ENCODE results near the gene REXO4. TPM values are rescaled to one million over a fixed set of nuclear protein-coding genes. Genes with fewer than 3 reads are reported as not detected.
"Not testable (repeated sequence)": the region's sequence is repeated elsewhere in the genome, so short reads cannot be mapped to it uniquely, and the experiment has no call there.

Gene REXO4
- total RNA-seq, 1 donor from 2014 or later, result 25.6 TPM

DNA sequence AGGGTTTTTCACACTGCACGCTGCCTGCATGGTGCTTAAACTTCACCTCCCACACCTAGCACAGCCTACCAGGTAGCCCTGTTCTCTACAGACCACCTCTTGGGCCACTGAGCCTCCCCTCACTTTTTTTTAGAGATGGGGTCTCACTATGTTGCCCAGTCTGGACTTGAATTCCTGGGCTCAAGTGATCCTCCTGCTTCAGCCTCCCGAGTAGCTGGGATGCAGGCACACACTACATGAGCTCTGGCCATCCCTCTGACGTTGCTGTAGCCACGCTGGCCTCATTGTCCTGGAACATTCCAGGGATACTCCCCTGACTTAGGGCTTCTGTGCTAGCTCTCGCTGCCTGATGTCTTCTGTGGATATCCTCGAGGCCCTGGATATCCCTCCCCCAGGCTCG lies 34.8 kb upstream of the REXO4 start:
- DNase-seq (ENCODE audit: extremely low read depth, low read depth, low spot score), result no peak

GRCh38 chr9:133451865-133452264 lies 34.1 kb upstream of the REXO4 start:
- DNase-seq (ENCODE audit: extremely low read depth, low read depth, low spot score), result not testable (repeated sequence)

DNA sequence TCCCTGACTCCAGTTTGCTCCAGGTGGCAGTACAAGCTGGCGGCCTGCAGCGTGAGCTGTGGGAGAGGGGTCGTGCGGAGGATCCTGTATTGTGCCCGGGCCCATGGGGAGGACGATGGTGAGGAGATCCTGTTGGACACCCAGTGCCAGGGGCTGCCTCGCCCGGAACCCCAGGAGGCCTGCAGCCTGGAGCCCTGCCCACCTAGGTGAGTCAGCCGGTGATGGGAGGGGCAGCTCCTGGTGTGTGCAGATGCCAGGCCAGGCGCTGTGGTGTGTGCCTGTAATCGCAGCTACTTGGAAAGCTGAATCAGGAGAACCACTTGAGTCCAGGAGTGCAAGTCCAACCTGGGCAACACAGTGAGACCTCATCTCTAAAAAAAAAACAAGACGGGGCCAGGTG lies 31.9 kb upstream of the REXO4 start:
- no peak for DNase-seq (ENCODE audit: extremely low read depth, low read depth, low spot score)

- no peak for DNase-seq (ENCODE audit: extremely low read depth, low read depth, low spot score)
These were observed 30.7 kb upstream of the REXO4 start for GRCh38 chr9:133448487-133448972.

GRCh38 chr9:133445293-133445969 lies 27.6 kb upstream of the REXO4 start:
- no peak for DNase-seq (ENCODE audit: extremely low read depth, low read depth, low spot score)

DNA sequence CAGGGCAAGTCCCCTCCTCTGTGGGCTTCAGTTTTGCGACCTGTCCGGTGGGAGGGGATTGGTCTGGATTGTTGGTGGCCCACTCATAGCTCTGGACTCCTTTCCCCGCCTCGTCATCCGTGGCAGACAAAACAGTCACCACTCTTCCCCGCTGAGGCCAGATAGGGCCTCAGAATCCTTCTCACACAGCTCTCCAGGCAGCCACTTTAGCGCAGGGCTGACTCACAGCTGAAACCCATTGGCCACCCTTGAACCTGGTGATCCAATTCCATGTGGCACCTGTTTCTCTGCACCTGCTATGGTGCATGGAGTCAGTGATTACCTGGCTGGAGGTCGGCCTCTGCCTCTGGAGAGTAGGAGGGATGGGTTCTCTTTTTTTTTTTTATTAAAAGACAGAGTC lies 26.2 kb upstream of the REXO4 start:
- no peak for DNase-seq (ENCODE audit: extremely low read depth, low read depth, low spot score)

DNA sequence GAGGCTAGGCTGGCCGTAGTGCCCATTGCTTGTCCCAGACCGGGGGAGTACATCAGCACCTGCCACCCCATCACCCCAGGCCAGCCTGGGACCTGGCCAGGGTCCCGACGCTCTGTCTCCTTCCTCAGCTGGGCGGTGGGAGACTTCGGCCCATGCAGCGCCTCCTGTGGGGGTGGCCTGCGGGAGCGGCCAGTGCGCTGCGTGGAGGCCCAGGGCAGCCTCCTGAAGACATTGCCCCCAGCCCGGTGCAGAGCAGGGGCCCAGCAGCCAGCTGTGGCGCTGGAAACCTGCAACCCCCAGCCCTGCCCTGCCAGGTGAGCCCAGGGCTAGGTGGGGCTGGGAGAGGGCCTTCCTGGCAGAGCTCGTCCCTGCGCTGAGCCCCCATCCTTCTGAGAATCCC lies 25.4 kb upstream of the REXO4 start:
- DNase-seq (ENCODE audit: extremely low read depth, low read depth, low spot score), result no peak

DNA sequence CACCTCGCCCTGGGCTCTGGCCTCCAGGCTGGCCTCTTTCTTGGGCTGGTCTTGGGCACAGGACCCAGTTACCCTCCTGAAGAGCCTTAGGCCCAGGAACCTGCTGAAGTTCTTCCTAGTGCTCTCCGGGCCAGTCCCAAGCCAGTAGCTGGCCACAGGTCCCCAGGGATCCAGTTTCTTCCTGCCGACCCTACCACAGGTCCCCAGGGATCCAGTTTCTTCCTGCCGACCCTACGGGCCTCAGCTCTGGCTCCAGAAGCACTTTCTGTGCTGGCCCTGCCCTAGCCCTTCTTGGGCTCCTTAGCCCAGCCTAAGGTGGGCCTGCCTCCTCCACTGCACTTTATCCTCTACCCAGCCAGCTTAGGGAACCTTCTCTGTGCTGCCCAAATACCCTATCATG lies 23.8 kb upstream of the REXO4 start:
- no peak for DNase-seq (ENCODE audit: extremely low read depth, low read depth, low spot score)

DNA sequence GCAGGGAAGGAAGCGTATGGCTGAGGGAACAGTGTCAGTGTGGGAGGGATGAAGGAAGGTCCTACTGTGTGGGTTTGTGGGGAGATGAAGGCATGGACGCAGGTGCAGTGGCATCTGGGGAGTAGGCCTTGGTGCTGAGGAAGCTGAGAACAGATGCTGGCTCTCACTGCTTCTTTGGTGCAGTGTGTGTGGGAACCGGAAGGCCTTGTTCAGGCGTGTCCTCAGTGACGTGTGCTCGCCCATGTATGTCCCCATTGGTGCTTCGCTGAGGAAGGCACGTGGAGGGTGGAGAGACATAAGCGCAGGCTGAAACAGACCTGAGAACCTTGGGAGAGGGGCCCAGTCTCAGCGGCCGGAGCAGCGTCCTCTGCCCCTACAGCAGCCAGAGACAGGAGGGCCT lies 23.1 kb upstream of the REXO4 start:
- no peak for DNase-seq (ENCODE audit: extremely low read depth, low read depth, low spot score)

DNA sequence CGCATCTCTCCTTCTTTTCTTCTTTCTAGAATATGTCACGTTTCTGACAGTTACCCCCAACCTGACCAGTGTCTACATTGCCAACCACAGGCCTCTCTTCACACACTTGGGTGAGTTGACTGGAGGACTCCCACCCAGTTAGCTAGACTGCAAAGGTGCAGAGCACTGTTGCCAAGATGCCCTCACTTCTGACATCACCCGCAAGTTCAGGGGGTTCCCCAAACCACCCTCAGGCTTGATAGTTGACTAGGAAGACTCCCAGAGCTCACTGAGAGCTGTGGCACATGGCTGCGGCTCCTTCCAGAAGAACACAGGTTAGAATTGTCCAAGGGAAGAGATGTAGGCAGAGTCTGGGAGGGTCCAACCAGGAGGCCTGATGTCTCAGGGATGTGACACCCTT lies 21.5 kb upstream of the REXO4 start:
- no peak for DNase-seq (ENCODE audit: extremely low read depth, low read depth, low spot score)

- DNase-seq (ENCODE audit: extremely low read depth, low read depth, low spot score), result no peak
These were observed 20.1 kb upstream of the REXO4 start for GRCh38 chr9:133437753-133438531.

- no peak for DNase-seq (ENCODE audit: extremely low read depth, low read depth, low spot score)
These were observed 18.9 kb upstream of the REXO4 start for GRCh38 chr9:133436681-133437080.

DNA sequence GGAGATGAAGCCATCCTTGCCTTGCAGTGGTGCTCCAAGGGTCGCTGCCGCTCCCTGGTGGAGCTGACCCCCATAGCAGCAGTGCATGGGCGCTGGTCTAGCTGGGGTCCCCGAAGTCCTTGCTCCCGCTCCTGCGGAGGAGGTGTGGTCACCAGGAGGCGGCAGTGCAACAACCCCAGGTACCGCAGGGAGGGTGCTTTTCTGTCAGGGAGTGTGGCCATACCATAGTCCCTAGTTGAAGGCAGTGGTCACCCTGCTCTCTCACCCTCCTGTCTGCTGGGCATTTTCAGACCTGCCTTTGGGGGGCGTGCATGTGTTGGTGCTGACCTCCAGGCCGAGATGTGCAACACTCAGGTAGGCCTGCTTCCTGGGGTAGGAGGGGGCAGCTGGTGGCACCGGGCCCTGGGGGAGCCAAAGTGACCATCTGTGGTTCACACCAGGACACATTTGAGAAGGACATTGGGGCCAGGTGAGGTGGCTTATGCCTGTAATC lies 15.6 kb upstream of the REXO4 start:
- DNase-seq (ENCODE audit: extremely low read depth, low read depth, low spot score), result no peak

DNA sequence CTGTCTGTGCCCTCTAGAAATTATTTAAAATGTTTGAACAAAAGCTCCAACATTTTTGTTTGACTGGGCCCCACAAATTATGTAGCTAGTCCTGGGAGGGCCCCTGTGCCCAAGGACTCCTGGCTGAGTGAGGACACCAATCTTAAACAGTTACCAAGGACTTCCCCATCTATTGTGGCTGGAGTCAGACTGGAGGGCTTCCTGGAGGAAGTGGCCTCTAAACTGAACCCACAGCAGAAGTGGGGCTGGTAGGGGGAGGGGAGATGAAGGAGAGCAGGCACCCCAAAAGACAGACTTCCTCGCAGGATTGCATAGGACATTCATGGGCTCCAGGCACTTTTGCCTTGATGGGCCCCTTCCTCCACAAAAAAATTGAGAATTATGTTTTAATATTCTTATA lies 12.4 kb upstream of the REXO4 start:
- no peak for DNase-seq (ENCODE audit: extremely low read depth, low read depth, low spot score)

DNA sequence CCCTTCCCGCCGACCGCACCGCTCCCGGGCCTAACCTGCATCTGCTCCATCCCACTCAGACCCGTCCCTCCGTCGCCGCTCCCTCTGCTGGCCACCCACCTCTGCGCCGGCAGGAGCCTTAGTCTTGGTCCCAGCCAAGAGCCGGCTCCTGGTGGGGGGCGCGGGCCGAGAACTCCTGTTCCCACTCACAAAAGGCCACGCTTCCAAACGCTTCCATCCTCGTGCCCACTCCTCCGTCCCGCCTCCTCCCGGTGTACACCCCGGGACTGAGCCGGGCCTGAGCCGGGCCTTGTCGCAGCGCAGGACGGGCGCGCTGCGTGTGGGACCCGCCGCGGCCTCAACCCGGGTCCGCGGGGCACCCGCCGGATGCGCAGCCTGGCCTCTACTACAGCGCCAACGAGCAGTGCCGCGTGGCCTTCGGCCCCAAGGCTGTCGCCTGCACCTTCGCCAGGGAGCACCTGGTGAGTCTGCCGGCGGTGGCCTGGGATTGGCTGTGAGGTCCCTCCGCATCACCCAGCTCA lies 11.9 kb upstream of the REXO4 start:
- DNase-seq (ENCODE audit: extremely low read depth, low read depth, low spot score), result no peak

GRCh38 chr9:133429214-133429613 lies 11.4 kb upstream of the REXO4 start:
- no peak for DNase-seq (ENCODE audit: extremely low read depth, low read depth, low spot score)

- DNase-seq (ENCODE audit: extremely low read depth, low read depth, low spot score), result no peak
These were observed 10.8 kb upstream of the REXO4 start for GRCh38 chr9:133428617-133429101.

DNA sequence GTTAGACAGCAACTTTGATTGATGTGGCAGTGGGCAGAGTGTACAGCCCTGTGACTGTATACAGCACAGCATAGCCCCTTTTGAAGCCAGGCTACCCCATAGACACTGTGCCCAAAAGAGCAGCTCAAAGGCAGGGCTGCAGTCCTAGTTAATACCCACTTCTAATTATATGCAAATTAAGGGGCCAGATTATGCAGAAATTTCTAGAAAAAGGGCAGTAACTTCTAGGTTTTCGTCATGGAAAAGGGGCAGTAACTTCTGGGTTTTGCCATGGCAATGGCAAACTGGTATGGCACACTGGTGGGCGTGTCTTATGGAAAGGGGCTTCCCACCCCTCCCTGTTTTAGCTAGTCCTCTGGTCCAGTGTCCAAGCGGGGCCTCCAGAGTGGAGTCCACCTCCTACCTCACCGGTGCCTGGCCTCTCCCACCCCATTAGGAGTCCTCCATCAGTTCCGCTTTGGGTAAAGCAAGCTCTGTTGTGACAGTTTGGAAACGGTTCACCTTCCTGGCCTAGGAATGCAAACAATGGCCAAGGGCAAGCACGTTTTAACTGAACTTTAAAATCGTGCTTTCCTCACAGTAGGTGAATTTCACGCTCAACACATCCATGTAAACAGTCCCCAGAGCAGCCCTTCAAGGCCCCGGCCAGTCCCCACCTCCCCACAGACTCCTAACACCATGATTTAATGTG lies 10.0 kb upstream of the REXO4 start:
- DNase-seq (ENCODE audit: extremely low read depth, low read depth, low spot score), result no peak

- no peak for DNase-seq (ENCODE audit: extremely low read depth, low read depth, low spot score)
These were observed 8.2 kb upstream of the REXO4 start for GRCh38 chr9:133426011-133426410.

DNA sequence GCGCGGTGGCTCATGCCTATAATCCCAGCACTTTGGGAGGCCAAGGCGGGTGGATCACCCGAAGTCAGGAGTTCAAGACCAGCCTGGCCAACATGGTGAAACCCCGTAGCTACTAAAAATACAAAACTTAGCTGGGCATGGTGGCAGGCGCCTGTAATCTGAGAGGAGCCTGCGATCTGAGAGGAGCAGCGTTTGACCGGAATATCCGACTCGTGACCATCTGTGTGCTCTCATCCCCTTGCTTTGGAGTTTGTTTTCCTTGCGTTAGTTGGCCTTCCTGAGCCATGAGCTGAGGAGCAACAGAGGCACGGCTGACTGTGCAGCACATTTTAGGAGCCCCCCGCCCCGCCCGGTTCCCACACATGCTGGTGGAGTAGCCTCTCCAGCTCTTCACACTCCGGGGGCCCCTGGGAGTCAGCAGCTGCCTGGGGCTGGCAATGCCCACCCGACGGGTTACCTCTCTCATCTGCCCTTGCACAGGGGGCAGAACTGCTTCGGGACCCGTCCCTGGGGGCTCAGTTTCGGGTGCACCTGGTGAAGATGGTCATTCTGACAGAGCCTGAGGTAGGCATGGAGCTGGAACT lies 7.3 kb upstream of the REXO4 start:
- no peak for DNase-seq (ENCODE audit: extremely low read depth, low read depth, low spot score)

GRCh38 chr9:133424187-133424586 lies 6.4 kb upstream of the REXO4 start:
- DNase-seq (ENCODE audit: extremely low read depth, low read depth, low spot score), result no peak

Data from glomerular endothelial cell (primary cell).